ENCODE measurements around the gene CHCHD6. TPM values are rescaled to one million over a fixed set of nuclear protein-coding genes. Genes with fewer than 3 reads are reported as not detected.

The CHCHD6 gene
- total RNA-seq, 1 experiment from 2014 or later, result 36.3 TPM

DNA sequence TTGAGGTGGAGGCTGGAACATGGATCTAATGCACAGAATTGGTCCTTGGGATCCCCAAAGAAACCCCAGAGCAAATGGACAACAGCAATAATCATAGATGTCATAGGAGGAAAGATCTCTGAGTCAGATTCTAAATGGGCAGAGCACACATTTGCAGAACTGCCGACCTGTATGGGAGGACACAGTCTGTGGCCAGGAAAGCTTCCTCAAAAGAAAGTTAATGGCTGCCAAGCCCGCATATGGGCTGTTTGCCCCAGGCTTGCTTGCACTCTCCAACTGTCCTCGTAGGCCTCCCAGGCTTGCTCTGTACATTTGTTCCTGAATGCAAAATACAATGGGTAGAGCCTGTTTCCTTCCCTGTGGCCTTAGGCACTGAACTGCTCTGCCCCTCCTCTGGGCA lies 176.9 kb downstream of the CHCHD6 start:
- Histone ChIP-seq H3K9me3 (ENCODE audit: control insufficient read depth in 1 of 2, insufficient read depth in 1 of 2, low read depth in 1 of 2, low read length in 2 of 2) (no peaks in the 10 kb centered on the region), H3K79me2 (ENCODE audit: insufficient read depth, low read length) (no peaks in the 10 kb centered on the region), H3K27ac (ENCODE audit: low read depth, low read length) (no peak overlapping the region), H4K20me1 (ENCODE audit: insufficient read depth) (no peaks in the 10 kb centered on the region), H3K9ac (ENCODE audit: low read length) (no peak overlapping the region), H3K4me3 (replicated peaks in 1 of 2; ENCODE audit: low read depth in 1 of 2, low read length in 2 of 2) (no peak overlapping the region), H2AFZ (ENCODE audit: low read depth, low read length, poor library complexity, severe bottlenecking) (no peak overlapping the region), H3K4me2 (ENCODE audit: low read length) (no peak overlapping the region), H3K4me1 (ENCODE audit: control insufficient read depth in 1 of 2, insufficient read depth in 2 of 2, low read length in 2 of 2) (no peaks in the 10 kb centered on the region), H3K9me2 (ENCODE audit: insufficient read depth) (no peaks in the 10 kb centered on the region), H3K27me3 (ENCODE audit: insufficient read depth, low read length) (no peaks in the 10 kb centered on the region), H3K36me3 (ENCODE audit: control insufficient read depth in 1 of 2, insufficient read depth in 2 of 2, low read length in 2 of 2) (no peaks in the 10 kb centered on the region)
- DNase-seq (ENCODE audit: low read depth, low spot score) (no peak), ATAC-seq (no peak)
- BruUV-seq (replicated peaks), result no TSS peak
- RAD21 ChIA-PET (ENCODE audit: low non-redundant PET in 1 of 2, low total read pairs in 2 of 2, uncharacterized antibody in 2 of 2, unreplicated experiment in 2 of 2), result no interaction called here
- intact Hi-C loops (cut with micrococcal nuclease), result no loop called here
- CTCF ChIA-PET, result no interaction called here
- POLR2A ChIA-PET, result no interaction called here
- no peak for TF ChIP-seq EGR1 (IDR thresholded peaks at IDR 0.05; ENCODE audit: low read depth)
- TF ChIP-seq POLR2AphosphoS5 (IDR thresholded peaks at IDR 0.05; ENCODE audit: low read depth, low read length), result no peak
- TF ChIP-seq, protein P1, sequence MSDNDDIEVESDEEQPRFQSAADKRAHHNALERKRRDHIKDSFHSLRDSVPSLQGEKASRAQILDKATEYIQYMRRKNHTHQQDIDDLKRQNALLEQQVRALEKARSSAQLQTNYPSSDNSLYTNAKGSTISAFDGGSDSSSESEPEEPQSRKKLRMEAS (IDR thresholded peaks at IDR 0.05), result no peak
- TF ChIP-seq TCF7L2 (IDR thresholded peaks at IDR 0.05; ENCODE audit: borderline replicate concordance, extremely low read depth, insufficient read depth, insufficient read length), result no peak
- TF ChIP-seq, protein P2, sequence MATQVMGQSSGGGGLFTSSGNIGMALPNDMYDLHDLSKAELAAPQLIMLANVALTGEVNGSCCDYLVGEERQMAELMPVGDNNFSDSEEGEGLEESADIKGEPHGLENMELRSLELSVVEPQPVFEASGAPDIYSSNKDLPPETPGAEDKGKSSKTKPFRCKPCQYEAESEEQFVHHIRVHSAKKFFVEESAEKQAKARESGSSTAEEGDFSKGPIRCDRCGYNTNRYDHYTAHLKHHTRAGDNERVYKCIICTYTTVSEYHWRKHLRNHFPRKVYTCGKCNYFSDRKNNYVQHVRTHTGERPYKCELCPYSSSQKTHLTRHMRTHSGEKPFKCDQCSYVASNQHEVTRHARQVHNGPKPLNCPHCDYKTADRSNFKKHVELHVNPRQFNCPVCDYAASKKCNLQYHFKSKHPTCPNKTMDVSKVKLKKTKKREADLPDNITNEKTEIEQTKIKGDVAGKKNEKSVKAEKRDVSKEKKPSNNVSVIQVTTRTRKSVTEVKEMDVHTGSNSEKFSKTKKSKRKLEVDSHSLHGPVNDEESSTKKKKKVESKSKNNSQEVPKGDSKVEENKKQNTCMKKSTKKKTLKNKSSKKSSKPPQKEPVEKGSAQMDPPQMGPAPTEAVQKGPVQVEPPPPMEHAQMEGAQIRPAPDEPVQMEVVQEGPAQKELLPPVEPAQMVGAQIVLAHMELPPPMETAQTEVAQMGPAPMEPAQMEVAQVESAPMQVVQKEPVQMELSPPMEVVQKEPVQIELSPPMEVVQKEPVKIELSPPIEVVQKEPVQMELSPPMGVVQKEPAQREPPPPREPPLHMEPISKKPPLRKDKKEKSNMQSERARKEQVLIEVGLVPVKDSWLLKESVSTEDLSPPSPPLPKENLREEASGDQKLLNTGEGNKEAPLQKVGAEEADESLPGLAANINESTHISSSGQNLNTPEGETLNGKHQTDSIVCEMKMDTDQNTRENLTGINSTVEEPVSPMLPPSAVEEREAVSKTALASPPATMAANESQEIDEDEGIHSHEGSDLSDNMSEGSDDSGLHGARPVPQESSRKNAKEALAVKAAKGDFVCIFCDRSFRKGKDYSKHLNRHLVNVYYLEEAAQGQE (IDR thresholded peaks at IDR 0.05; ENCODE audit: low read depth), result no peak
- no peak for TF ChIP-seq RAD21 (IDR thresholded peaks at IDR 0.05; ENCODE audit: low read depth)
- TF ChIP-seq SIN3A (IDR thresholded peaks at IDR 0.05; ENCODE audit: low read depth), result no peak
- TF ChIP-seq SRF (IDR thresholded peaks at IDR 0.05; ENCODE audit: low read depth), result no peak
- no peak for TF ChIP-seq SP1 (IDR thresholded peaks at IDR 0.05; ENCODE audit: low read depth)
- TF ChIP-seq EZH2phosphoT487 (IDR thresholded peaks at IDR 0.05; ENCODE audit: borderline replicate concordance), result no peak
- TF ChIP-seq FOSL1 (IDR thresholded peaks at IDR 0.05; ENCODE audit: low read depth), result no peak
- TF ChIP-seq ELF1 (IDR thresholded peaks at IDR 0.05; ENCODE audit: borderline replicate concordance, low read depth), result no peak

Measured in HCT116 (cell line).